ENCODE measurements around the gene USP17L13. TPM values are rescaled to one million over a fixed set of nuclear protein-coding genes. Genes with fewer than 3 reads are reported as not detected.
"Not testable (repeated sequence)": the region's sequence is repeated elsewhere in the genome, so short reads cannot be mapped to it uniquely, and the experiment has no call there.

The USP17L13 gene, protein sequence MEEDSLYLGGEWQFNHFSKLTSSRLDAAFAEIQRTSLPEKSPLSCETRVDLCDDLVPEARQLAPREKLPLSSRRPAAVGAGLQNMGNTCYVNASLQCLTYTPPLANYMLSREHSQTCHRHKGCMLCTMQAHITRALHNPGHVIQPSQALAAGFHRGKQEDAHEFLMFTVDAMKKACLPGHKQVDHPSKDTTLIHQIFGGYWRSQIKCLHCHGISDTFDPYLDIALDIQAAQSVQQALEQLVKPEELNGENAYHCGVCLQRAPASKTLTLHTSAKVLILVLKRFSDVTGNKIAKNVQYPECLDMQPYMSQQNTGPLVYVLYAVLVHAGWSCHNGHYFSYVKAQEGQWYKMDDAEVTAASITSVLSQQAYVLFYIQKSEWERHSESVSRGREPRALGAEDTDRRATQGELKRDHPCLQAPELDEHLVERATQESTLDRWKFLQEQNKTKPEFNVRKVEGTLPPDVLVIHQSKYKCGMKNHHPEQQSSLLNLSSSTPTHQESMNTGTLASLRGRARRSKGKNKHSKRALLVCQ
- not detected for total RNA-seq

- H3K27ac ChIP-seq, ATAC-seq, H3K4me3 ChIP-seq, H3K4me1 ChIP-seq, H3K9me3 ChIP-seq, H3K36me3 ChIP-seq, H3K27me3 ChIP-seq: not testable (repeated sequence)
- no CpG with 5 or more reads among the region's 14 CpGs for WGBS, 2 donors (ENCODE audit: low coverage in 1 of 2)
Measured at GRCh38 chr4:9224596-9224995, at the start of gene USP17L13. Gene USP17L13, plus strand, starts transcription at chr4:9224896. Its CDS starts 0 bp downstream, at chr4:9224896.

- no CpG with 5 or more reads among the region's 13 CpGs for WGBS, 2 donors (ENCODE audit: low coverage in 1 of 2)
- ATAC-seq, H3K36me3 ChIP-seq, H3K4me3 ChIP-seq, H3K4me1 ChIP-seq, H3K27me3 ChIP-seq, H3K9me3 ChIP-seq, H3K27ac ChIP-seq: not testable (repeated sequence)
Measured at GRCh38 chr4:9210357-9210756, 14.3 kb upstream of the USP17L13 start, which contains the start of gene USP17L10. Gene USP17L10, plus strand, starts transcription at chr4:9210657. Its CDS starts 0 bp downstream, at chr4:9210657.

- 70 to 87% methylated on average over 6 to 9 of the region's 14 CpGs for WGBS, 2 donors (ENCODE audit: low coverage in 1 of 2)
Measured at GRCh38 chr4:9214701-9215100, 10.0 kb upstream of the USP17L13 start.

DNA sequence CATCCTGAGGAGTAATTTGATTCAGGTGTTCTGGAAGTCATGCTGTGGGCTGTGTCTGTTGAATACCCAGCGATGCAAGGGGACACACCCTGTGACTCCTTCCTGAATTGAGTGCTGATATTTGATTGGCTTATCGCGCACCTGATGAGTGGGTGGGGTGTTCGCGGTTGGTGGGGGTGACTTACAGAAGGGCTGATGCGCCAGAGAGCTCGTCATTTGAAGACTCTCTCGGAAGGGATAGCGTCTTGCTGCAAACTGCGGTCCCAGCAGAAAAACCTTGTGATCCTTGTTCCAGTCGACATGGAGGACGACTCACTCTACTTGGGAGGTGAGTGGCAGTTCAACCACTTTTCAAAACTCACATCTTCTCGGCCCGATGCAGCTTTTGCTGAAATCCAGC lies 9.6 kb upstream of the USP17L13 start, which contains the start of gene USP17L11:
Gene USP17L11, plus strand, starts transcription at position 301 of the 400 bp plus-strand sequence. Its CDS starts 0 bp downstream, at position 301.
- H3K36me3 ChIP-seq, H3K9me3 ChIP-seq, H3K27ac ChIP-seq, H3K27me3 ChIP-seq, H3K4me1 ChIP-seq, ATAC-seq, H3K4me3 ChIP-seq: not testable (repeated sequence)
- no CpG with 5 or more reads among the region's 14 CpGs for WGBS, 2 donors (ENCODE audit: low coverage in 1 of 2)

More at GRCh38 chr4:9214701-9215100, 10.0 kb upstream of the USP17L13 start:
- not testable (repeated sequence) for H3K4me3 ChIP-seq, H3K27ac ChIP-seq, H3K4me1 ChIP-seq, H3K36me3 ChIP-seq, H3K27me3 ChIP-seq, ATAC-seq, H3K9me3 ChIP-seq

GRCh38 chr4:9219852-9220251 lies 4.8 kb upstream of the USP17L13 start, which contains the start of gene USP17L12:
Gene USP17L12, plus strand, starts transcription at chr4:9220152. Its CDS starts 0 bp downstream, at chr4:9220152.
- WGBS, 2 donors (ENCODE audit: low coverage in 1 of 2) = no CpG with 5 or more reads among the region's 13 CpGs
- not testable (repeated sequence) for H3K27ac ChIP-seq, H3K27me3 ChIP-seq, H3K4me1 ChIP-seq, H3K36me3 ChIP-seq, H3K9me3 ChIP-seq, ATAC-seq, H3K4me3 ChIP-seq

DNA sequence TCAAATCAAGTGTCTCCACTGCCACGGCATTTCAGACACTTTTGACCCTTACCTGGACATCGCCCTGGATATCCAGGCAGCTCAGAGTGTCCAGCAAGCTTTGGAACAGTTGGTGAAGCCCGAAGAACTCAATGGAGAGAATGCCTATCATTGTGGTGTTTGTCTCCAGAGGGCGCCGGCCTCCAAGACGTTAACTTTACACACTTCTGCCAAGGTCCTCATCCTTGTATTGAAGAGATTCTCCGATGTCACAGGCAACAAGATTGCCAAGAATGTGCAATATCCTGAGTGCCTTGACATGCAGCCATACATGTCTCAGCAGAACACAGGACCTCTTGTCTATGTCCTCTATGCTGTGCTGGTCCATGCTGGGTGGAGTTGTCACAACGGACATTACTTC lies 5.6 kb downstream of the USP17L13 start:
- H3K27ac ChIP-seq, H3K4me1 ChIP-seq, H3K36me3 ChIP-seq, H3K27me3 ChIP-seq, H3K9me3 ChIP-seq, ATAC-seq, H3K4me3 ChIP-seq: not testable (repeated sequence)
- 78 to 100% methylated on average over 1 to 4 of the region's 8 CpGs for WGBS, 2 donors (ENCODE audit: low coverage in 1 of 2)

DNA sequence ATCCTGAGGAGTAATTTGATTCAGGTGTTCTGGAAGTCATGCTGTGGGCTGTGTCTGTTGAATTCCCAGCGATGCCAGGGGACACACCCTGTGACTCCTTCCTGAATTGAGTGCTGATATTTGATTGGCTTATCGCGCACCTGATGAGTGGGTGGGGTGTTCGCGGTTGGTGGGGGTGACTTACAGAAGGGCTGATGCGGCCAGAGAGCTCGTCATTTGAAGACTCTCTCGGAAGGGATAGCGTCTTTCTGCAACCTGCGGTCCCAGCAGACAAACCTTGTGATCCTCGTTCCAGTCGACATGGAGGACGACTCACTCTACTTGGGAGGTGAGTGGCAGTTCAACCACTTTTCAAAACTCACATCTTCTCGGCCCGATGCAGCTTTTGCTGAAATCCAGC lies 9.4 kb downstream of the USP17L13 start, which contains the start of gene USP17L15:
Gene USP17L15, plus strand, starts transcription at position 301 of the 400 bp plus-strand sequence. Its CDS starts 0 bp downstream, at position 301.
- H3K36me3 ChIP-seq, H3K27ac ChIP-seq, H3K9me3 ChIP-seq, H3K4me1 ChIP-seq, ATAC-seq, H3K27me3 ChIP-seq, H3K4me3 ChIP-seq: not testable (repeated sequence)
- WGBS, 2 donors (ENCODE audit: low coverage in 1 of 2) = no CpG with 5 or more reads among the region's 15 CpGs

GRCh38 chr4:9238461-9238860 lies 13.8 kb downstream of the USP17L13 start:
- WGBS, 2 donors (ENCODE audit: low coverage in 1 of 2) = no CpG with 5 or more reads among the region's 12 CpGs
- not testable (repeated sequence) for H3K9me3 ChIP-seq

DNA sequence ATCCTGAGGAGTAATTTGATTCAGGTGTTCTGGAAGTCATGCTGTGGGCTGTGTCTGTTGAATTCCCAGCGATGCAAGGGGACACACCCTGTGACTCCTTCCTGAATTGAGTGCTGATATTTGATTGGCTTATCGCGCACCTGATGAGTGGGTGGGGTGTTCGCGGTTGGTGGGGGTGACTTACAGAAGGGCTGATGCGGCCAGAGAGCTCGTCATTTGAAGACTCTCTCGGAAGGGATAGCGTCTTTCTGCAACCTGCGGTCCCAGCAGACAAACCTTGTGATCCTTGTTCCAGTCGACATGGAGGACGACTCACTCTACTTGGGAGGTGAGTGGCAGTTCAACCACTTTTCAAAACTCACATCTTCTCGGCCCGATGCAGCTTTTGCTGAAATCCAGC lies 18.9 kb downstream of the USP17L13 start, which contains the start of gene USP17L17:
Gene USP17L17, plus strand, starts transcription at position 301 of the 400 bp plus-strand sequence. Its CDS starts 0 bp downstream, at position 301.
- WGBS, 2 donors (ENCODE audit: low coverage in 1 of 2) = 88% methylated on average over 8 of the region's 14 CpGs; no CpG with 5 or more reads in 1 of the 2 donors
- not testable (repeated sequence) for H3K9me3 ChIP-seq

More at GRCh38 chr4:9238461-9238860, 13.8 kb downstream of the USP17L13 start:
- not testable (repeated sequence) for H3K4me1 ChIP-seq, H3K36me3 ChIP-seq, ATAC-seq, H3K4me3 ChIP-seq, H3K27me3 ChIP-seq, H3K27ac ChIP-seq

GRCh38 chr4:9247953-9248680 lies 23.4 kb downstream of the USP17L13 start, which contains the start of gene USP17L18:
Gene USP17L18, plus strand, starts transcription at chr4:9248630. Its CDS starts 0 bp downstream, at chr4:9248630.
- not testable (repeated sequence) for H3K27ac ChIP-seq, H3K4me3 ChIP-seq, H3K36me3 ChIP-seq, H3K4me1 ChIP-seq, H3K9me3 ChIP-seq, H3K27me3 ChIP-seq, ATAC-seq
- 76 to 90% methylated on average over 4 to 14 of the region's 26 CpGs for WGBS, 2 donors (ENCODE audit: low coverage in 1 of 2)

More for the DNA sequence above, 18.9 kb downstream of the USP17L13 start, which contains the start of gene USP17L17:
- not testable (repeated sequence) for ATAC-seq, H3K4me3 ChIP-seq, H3K27me3 ChIP-seq, H3K36me3 ChIP-seq, H3K4me1 ChIP-seq, H3K27ac ChIP-seq

DNA sequence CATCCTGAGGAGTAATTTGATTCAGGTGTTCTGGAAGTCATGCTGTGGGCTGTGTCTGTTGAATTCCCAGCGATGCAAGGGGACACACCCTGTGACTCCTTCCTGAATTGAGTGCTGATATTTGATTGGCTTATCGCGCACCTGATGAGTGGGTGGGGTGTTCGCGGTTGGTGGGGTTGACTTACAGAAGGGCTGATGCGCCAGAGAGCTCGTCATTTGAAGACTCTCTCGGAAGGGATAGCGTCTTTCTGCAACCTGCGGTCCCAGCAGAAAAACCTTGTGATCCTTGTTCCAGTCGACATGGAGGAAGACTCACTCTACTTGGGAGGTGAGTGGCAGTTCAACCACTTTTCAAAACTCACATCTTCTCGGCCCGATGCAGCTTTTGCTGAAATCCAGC lies 28.4 kb downstream of the USP17L13 start, which contains the start of gene USP17L19:
Gene USP17L19, plus strand, starts transcription at position 301 of the 400 bp plus-strand sequence. Its CDS starts 0 bp downstream, at position 301.
- H3K4me1 ChIP-seq, ATAC-seq, H3K36me3 ChIP-seq, H3K4me3 ChIP-seq, H3K27ac ChIP-seq, H3K27me3 ChIP-seq, H3K9me3 ChIP-seq: not testable (repeated sequence)
- no CpG with 5 or more reads among the region's 13 CpGs for WGBS, 2 donors (ENCODE audit: low coverage in 1 of 2)

- not testable (repeated sequence) for ATAC-seq, H3K4me3 ChIP-seq, H3K4me1 ChIP-seq, H3K27ac ChIP-seq, H3K27me3 ChIP-seq, H3K36me3 ChIP-seq, H3K9me3 ChIP-seq
- no CpG with 5 or more reads among the region's 15 CpGs for WGBS, 2 donors (ENCODE audit: low coverage in 1 of 2)
Measured at GRCh38 chr4:9257824-9258223, 33.1 kb downstream of the USP17L13 start, which contains the start of gene USP17L20. Gene USP17L20, plus strand, starts transcription at chr4:9258124. Its CDS starts 0 bp downstream, at chr4:9258124.
